ENCODE measurements around the gene METTL14. TPM values are rescaled to one million over a fixed set of nuclear protein-coding genes. Genes with fewer than 3 reads are reported as not detected.

METTL14 gene
- total RNA-seq, 2 experiments from 2014 or later, result 39.3 to 46.1 TPM

- no peak for DNase-seq
- Mint-ChIP-seq H3K36me3 (ENCODE audit: low read depth) (peaks cover 33% of the 10 kb centered on the region), H3K4me3 (no peak overlapping the region), H3K27ac (no peak overlapping the region), H3K9me3 (no peaks in the 10 kb centered on the region), H3K27me3 (no peaks in the 10 kb centered on the region), H3K4me1 (ENCODE audit: low read depth) (peaks cover 15% of the 10 kb centered on the region)
- ATAC-seq, result no peak
- intact Hi-C loops (cut with micrococcal nuclease), result no loop called here
- ChIA-PET POLR2A (no interaction called here), CTCF (interaction anchor here (1.2 to 1.6 kb wide), 2 partner anchors 14 to 138 kb away, joined by 4 to 6 read pairs; no protein-coding TSS in a partner anchor)
- TF ChIP-seq, protein P1, sequence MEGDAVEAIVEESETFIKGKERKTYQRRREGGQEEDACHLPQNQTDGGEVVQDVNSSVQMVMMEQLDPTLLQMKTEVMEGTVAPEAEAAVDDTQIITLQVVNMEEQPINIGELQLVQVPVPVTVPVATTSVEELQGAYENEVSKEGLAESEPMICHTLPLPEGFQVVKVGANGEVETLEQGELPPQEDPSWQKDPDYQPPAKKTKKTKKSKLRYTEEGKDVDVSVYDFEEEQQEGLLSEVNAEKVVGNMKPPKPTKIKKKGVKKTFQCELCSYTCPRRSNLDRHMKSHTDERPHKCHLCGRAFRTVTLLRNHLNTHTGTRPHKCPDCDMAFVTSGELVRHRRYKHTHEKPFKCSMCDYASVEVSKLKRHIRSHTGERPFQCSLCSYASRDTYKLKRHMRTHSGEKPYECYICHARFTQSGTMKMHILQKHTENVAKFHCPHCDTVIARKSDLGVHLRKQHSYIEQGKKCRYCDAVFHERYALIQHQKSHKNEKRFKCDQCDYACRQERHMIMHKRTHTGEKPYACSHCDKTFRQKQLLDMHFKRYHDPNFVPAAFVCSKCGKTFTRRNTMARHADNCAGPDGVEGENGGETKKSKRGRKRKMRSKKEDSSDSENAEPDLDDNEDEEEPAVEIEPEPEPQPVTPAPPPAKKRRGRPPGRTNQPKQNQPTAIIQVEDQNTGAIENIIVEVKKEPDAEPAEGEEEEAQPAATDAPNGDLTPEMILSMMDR (IDR thresholded peaks at IDR 0.05), result no peak
Observed at GRCh38 chr4:118727360-118727759, 42.2 kb downstream of the METTL14 start.

- H3K4me1 Mint-ChIP-seq (ENCODE audit: low read depth), result peaks cover 15% of the 10 kb centered on the region
- H3K27ac Mint-ChIP-seq, result no peak overlapping the region
- H3K9me3 Mint-ChIP-seq, result no peaks in the 10 kb centered on the region
- ChIA-PET POLR2A (no interaction called here), CTCF (interaction anchor here (1.0 kb wide), 1 partner anchor 135 kb away, joined by 3 read pairs; no protein-coding TSS in a partner anchor)
- ATAC-seq, result no peak
- DNase-seq, result no peak
- no peak overlapping the region for H3K4me3 Mint-ChIP-seq
- no peaks in the 10 kb centered on the region for H3K27me3 Mint-ChIP-seq
- intact Hi-C loops (cut with micrococcal nuclease), result no loop called here
- peaks cover 35% of the 10 kb centered on the region for H3K36me3 Mint-ChIP-seq (ENCODE audit: low read depth)
- TF ChIP-seq, protein P1 (IDR thresholded peaks at IDR 0.05), result no peak
Observed at GRCh38 chr4:118729287-118730286, 44.4 kb downstream of the METTL14 start.

GRCh38 chr4:118730683-118731082 lies 45.5 kb downstream of the METTL14 start:
- CTCF ChIA-PET, result interaction anchor here (1.0 kb wide), 1 partner anchor 134 kb away, joined by 3 read pairs; no protein-coding TSS in a partner anchor
- Mint-ChIP-seq H3K4me3 (no peak overlapping the region), H3K9me3 (no peaks in the 10 kb centered on the region), H3K27me3 (no peaks in the 10 kb centered on the region), H3K27ac (no peak overlapping the region), H3K4me1 (ENCODE audit: low read depth) (peaks cover 15% of the 10 kb centered on the region), H3K36me3 (ENCODE audit: low read depth) (peaks cover 32% of the 10 kb centered on the region)
- POLR2A ChIA-PET, result no interaction called here
- TF ChIP-seq, protein P1 (IDR thresholded peaks at IDR 0.05), result no peak
- DNase-seq, result no peak
- no peak for ATAC-seq
- intact Hi-C loops (cut with micrococcal nuclease), result no loop called here

GRCh38 chr4:118732591-118733330 lies 47.6 kb downstream of the METTL14 start:
- ATAC-seq, result no peak
- POLR2A ChIA-PET, result no interaction called here
- no peak for DNase-seq
- CTCF ChIA-PET, result interaction anchor here (0.8 to 1.2 kb wide), 2 partner anchors 9 to 14 kb away, joined by 3 to 4 read pairs; no protein-coding TSS in a partner anchor
- TF ChIP-seq, protein P1 (IDR thresholded peaks at IDR 0.05), result no peak
- no peak overlapping the region for H3K4me3 Mint-ChIP-seq
- intact Hi-C loops (cut with micrococcal nuclease), result no loop called here
- no peaks in the 10 kb centered on the region for H3K27me3 Mint-ChIP-seq
- H3K4me1 Mint-ChIP-seq (ENCODE audit: low read depth), result peaks cover 15% of the 10 kb centered on the region
- no peaks in the 10 kb centered on the region for H3K9me3 Mint-ChIP-seq
- no peak overlapping the region for H3K27ac Mint-ChIP-seq
- peaks cover 30% of the 10 kb centered on the region for H3K36me3 Mint-ChIP-seq (ENCODE audit: low read depth)
